HG03575 (cell line): ENCODE data around the gene FAM193B.

Experiments
- ATAC-seq: cut with Tn5 transposase; IDR thresholded peaks from one replicate; pipeline ENCODE4 v1.9.1; 2021; ENCODE audit not compliant: unreplicated experiment, insufficient number of reproducible peaks, low FRiP score; ENCODE audit errors: extremely low read depth

Gene FAM193B

GRCh38 chr5:177554474-177555111, at the start of gene FAM193B:
TSS of gene FAM193B (minus strand) at chr5:177554563. CDS start at chr5:177554458, 105 bp downstream.
- ATAC-seq, result no peak

- ATAC-seq, result no peak
Observed at GRCh38 chr5:177604116-177604521, 49.8 kb upstream of the FAM193B start.

- no peak for ATAC-seq
Observed at GRCh38 chr5:177603631-177604030, 49.3 kb upstream of the FAM193B start.

GRCh38 chr5:177602458-177602830, 48.1 kb upstream of the FAM193B start:
- ATAC-seq, result no peak

GRCh38 chr5:177601577-177602457, 47.5 kb upstream of the FAM193B start:
- ATAC-seq, result no peak

- ATAC-seq, result no peak
Observed at GRCh38 chr5:177601126-177601525, 46.8 kb upstream of the FAM193B start.

GRCh38 chr5:177600508-177601018, 46.2 kb upstream of the FAM193B start:
- no peak for ATAC-seq

- no peak for ATAC-seq
Observed at GRCh38 chr5:177599731-177600507, 45.6 kb upstream of the FAM193B start, which contains the start of gene B4GALT7. TSS of gene B4GALT7 (plus strand) at chr5:177600132. CDS start at chr5:177600211, 79 bp downstream.

GRCh38 chr5:177598477-177598876, 44.1 kb upstream of the FAM193B start:
- no peak for ATAC-seq

- no peak for ATAC-seq
Observed at GRCh38 chr5:177596775-177597238, 42.4 kb upstream of the FAM193B start.

GRCh38 chr5:177595991-177596774, 41.8 kb upstream of the FAM193B start:
- ATAC-seq, result no peak

- ATAC-seq, result no peak
Observed at GRCh38 chr5:177595026-177595585, 40.7 kb upstream of the FAM193B start.

- no peak for ATAC-seq
Observed at GRCh38 chr5:177594071-177594470, 39.7 kb upstream of the FAM193B start.

GRCh38 chr5:177593511-177593910, 39.1 kb upstream of the FAM193B start:
- ATAC-seq, result no peak

- ATAC-seq, result no peak
Observed at GRCh38 chr5:177592905-177593304, 38.5 kb upstream of the FAM193B start.

- peak; percentile 44 for ATAC-seq
Observed at GRCh38 chr5:177592010-177592834, 37.9 kb upstream of the FAM193B start, which contains the start of gene TMED9. TSS of gene TMED9 (plus strand) at chr5:177592203. CDS start at chr5:177592215, 12 bp downstream.

GRCh38 chr5:177591690-177592009, 37.3 kb upstream of the FAM193B start:
- no peak for ATAC-seq
